IPS-18a (cell line): ENCODE results near the gene ZPLD1.

Experiments
- H3K27ac ChIP-seq: one replicate; pipeline ENCODE4 v1.5.1; 2013; ENCODE audit warnings: low read length
- H3K27me3 ChIP-seq: one replicate; pipeline ENCODE4 v1.6.1; 2013; ENCODE audit warnings: mild to moderate bottlenecking, low read length; ENCODE audit not compliant: control insufficient read depth, insufficient read depth
- H3K36me3 ChIP-seq: one replicate; pipeline ENCODE4 v1.6.1; 2013; ENCODE audit warnings: low read depth, low read length; ENCODE audit not compliant: control insufficient read depth
- H3K4me1 ChIP-seq: one replicate; pipeline ENCODE4 v1.6.1; 2013; ENCODE audit warnings: low read depth, low read length; ENCODE audit not compliant: control insufficient read depth
- H3K4me3 ChIP-seq: one replicate; pipeline ENCODE4 v1.5.1; 2013; ENCODE audit warnings: low read length
- H3K9ac ChIP-seq: one replicate; pipeline ENCODE4 v1.6.1; 2013; ENCODE audit warnings: mild to moderate bottlenecking, low read length, moderate library complexity
- H3K9me3 ChIP-seq: one replicate; pipeline ENCODE4 v1.6.1; 2013; ENCODE audit warnings: low read depth, low read length; ENCODE audit not compliant: control insufficient read depth

ZPLD1 gene

GRCh38 chr3:102441832-102442231, 7.0 kb downstream of the ZPLD1 start:
- H3K27me3 ChIP-seq = peaks cover 13% of the 10 kb centered on the region
- H3K36me3 ChIP-seq = no peaks in the 10 kb centered on the region
- H3K9ac ChIP-seq = no peak overlapping the region
- no peak overlapping the region for H3K27ac ChIP-seq
- no peak overlapping the region for H3K4me3 ChIP-seq
- H3K4me1 ChIP-seq = no peaks in the 10 kb centered on the region
- no peaks in the 10 kb centered on the region for H3K9me3 ChIP-seq

- no peaks in the 10 kb centered on the region for H3K4me1 ChIP-seq
- no peak overlapping the region for H3K27ac ChIP-seq
- no peak overlapping the region for H3K9ac ChIP-seq
- H3K9me3 ChIP-seq = no peaks in the 10 kb centered on the region
- H3K4me3 ChIP-seq = no peak overlapping the region
- H3K36me3 ChIP-seq = no peaks in the 10 kb centered on the region
- H3K27me3 ChIP-seq = peaks cover 13% of the 10 kb centered on the region
Measured at GRCh38 chr3:102443021-102443420, 8.2 kb downstream of the ZPLD1 start.

GRCh38 chr3:102444101-102444500, 9.3 kb downstream of the ZPLD1 start:
- Histone ChIP-seq H3K4me3 (no peak overlapping the region), H3K36me3 (no peaks in the 10 kb centered on the region), H3K9ac (no peak overlapping the region)

DNA sequence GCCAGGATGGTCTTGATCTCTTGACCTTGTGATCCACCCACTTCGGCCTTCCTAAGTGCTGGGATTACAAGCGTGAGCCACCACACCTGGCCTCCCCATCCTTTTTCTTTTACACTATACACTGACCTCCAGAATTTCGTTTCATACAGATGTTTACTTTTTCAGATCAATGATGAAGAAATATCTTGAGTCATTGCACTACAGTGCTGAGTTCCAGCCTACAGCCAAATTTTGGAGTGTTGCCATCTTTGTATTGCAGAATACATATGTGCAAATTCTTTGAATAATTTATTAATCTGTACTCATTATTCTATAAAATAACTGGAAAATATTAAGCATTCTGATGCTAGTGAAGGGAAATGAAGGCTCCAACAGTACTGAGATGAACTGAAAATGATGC, 12.5 kb downstream of the ZPLD1 start:
- Histone ChIP-seq H3K36me3 (no peaks in the 10 kb centered on the region), H3K4me3 (no peak overlapping the region), H3K4me1 (no peaks in the 10 kb centered on the region), H3K9ac (no peak overlapping the region), H3K27me3 (no peaks in the 10 kb centered on the region), H3K27ac (no peak overlapping the region), H3K9me3 (no peaks in the 10 kb centered on the region)

More at GRCh38 chr3:102444101-102444500, 9.3 kb downstream of the ZPLD1 start:
- H3K27me3 ChIP-seq = peaks cover 13% of the 10 kb centered on the region
- H3K4me1 ChIP-seq = no peaks in the 10 kb centered on the region
- no peaks in the 10 kb centered on the region for H3K9me3 ChIP-seq
- H3K27ac ChIP-seq = no peak overlapping the region

DNA sequence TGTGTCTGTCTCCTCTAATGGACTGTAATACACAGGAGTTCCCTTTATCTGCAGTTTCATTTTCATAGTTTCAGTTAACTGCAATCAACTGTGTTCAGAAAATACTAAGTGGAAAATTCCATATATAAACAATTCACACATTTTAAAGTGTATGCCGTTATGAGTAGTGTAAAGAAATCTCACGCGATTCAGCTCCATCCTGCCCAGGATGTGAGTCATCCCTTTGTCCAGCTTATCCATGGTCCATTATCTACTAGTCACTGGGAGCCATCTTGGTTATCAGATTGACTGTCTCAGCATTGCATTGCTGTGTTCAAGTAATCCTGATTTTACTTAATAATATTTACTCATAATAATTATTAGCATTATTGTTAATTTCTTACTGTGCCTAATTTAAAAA, 14.5 kb downstream of the ZPLD1 start:
- Histone ChIP-seq H3K4me1 (no peaks in the 10 kb centered on the region), H3K27me3 (no peaks in the 10 kb centered on the region), H3K27ac (no peak overlapping the region), H3K9me3 (no peaks in the 10 kb centered on the region), H3K36me3 (no peaks in the 10 kb centered on the region), H3K4me3 (no peak overlapping the region), H3K9ac (no peak overlapping the region)

GRCh38 chr3:102449930-102450329, 15.1 kb downstream of the ZPLD1 start:
- Histone ChIP-seq H3K9me3 (no peaks in the 10 kb centered on the region), H3K27me3 (no peaks in the 10 kb centered on the region), H3K9ac (no peak overlapping the region), H3K4me3 (no peak overlapping the region), H3K36me3 (no peaks in the 10 kb centered on the region), H3K27ac (no peak overlapping the region), H3K4me1 (no peaks in the 10 kb centered on the region)

DNA sequence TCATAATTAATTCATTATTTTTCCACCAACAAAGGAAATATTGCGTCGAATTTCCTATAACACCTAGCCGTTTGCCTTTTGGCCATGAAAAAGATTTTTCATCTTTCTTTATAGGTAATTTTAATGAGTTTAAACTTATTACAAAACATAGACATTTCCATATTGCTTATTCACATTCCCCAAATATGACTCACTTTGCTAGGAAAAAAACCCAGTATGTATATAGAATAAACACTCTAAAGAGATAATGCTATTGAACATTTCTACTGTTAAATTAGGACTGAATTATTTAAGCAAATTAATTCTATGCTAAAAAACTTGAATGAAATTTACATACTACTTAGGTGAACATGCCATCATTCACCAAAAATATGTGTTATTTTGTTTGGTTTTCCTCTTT, 16.2 kb downstream of the ZPLD1 start:
- no peaks in the 10 kb centered on the region for H3K4me1 ChIP-seq
- H3K4me3 ChIP-seq = no peak overlapping the region
- no peaks in the 10 kb centered on the region for H3K9me3 ChIP-seq
- H3K27ac ChIP-seq = no peak overlapping the region
- H3K36me3 ChIP-seq = no peaks in the 10 kb centered on the region
- H3K9ac ChIP-seq = no peak overlapping the region
- no peaks in the 10 kb centered on the region for H3K27me3 ChIP-seq

- Histone ChIP-seq H3K27ac (no peak overlapping the region), H3K4me1 (no peaks in the 10 kb centered on the region), H3K9me3 (no peaks in the 10 kb centered on the region), H3K9ac (no peak overlapping the region), H3K27me3 (no peaks in the 10 kb centered on the region), H3K36me3 (no peaks in the 10 kb centered on the region), H3K4me3 (no peak overlapping the region)
Measured at GRCh38 chr3:102451543-102451942, 16.7 kb downstream of the ZPLD1 start.

DNA sequence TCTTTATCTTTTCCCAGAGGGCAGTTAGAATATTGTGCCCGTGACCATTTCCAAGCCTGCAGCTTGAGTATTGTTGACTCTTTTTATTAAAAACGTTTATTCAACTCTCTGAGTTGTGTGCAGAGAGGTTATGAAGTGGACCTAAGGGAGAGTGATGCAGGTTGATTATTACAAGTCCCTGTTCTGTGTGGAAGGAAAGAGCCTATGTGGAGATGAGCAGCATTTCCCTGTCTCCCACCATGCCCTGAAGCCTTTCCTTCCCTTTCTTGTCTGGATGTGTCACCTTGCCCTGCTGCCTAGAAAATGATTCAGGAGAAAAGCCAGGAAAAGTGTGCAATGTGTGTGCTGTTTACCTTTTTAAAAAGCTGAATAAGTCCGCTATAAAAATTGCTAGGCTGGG, 19.4 kb downstream of the ZPLD1 start:
- H3K4me3 ChIP-seq = no peak overlapping the region
- no peaks in the 10 kb centered on the region for H3K9me3 ChIP-seq
- no peak overlapping the region for H3K9ac ChIP-seq
- no peak overlapping the region for H3K27ac ChIP-seq
- no peaks in the 10 kb centered on the region for H3K36me3 ChIP-seq
- no peaks in the 10 kb centered on the region for H3K27me3 ChIP-seq
- H3K4me1 ChIP-seq = no peaks in the 10 kb centered on the region

DNA sequence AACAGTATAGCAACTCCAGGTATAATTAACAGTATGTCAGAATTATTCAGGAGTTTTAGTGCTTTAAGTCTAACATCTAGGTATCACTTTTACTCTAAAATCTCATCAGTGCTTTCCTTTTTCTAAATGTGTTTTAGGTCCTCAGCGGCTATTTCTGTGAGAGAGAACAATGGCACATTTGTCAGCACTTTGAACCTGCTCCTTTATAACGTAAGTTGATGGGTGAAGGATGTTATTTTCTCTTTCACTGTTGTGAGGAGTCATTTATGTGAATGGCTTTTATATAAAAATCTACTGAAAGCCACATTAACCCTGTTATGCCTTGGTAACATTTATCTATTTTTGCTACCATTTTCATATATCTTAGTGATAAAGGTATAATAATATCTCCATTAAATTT, 22.8 kb downstream of the ZPLD1 start:
- Histone ChIP-seq H3K9ac (no peak overlapping the region), H3K27me3 (no peaks in the 10 kb centered on the region), H3K9me3 (no peaks in the 10 kb centered on the region)

DNA sequence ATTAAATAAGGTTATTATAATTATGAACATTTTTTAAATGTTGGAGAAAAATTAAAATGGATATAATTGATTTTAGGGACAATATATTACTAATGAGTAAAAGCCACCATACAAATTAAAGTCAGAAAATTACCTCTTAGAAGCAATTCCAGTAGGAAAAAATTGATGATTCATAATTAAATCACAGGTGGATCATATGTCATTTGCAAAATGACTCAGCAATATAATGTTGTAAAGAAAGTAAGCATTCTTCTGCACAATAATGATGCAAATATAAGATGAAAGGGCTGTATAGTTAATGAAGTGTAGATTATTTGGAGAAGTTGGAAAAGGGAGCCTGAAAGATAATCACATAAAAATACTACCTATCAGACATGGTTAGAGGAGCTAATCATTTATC, 25.8 kb downstream of the ZPLD1 start:
- no peaks in the 10 kb centered on the region for H3K9me3 ChIP-seq
- no peaks in the 10 kb centered on the region for H3K27me3 ChIP-seq
- H3K27ac ChIP-seq = no peak overlapping the region
- no peak overlapping the region for H3K4me3 ChIP-seq
- no peaks in the 10 kb centered on the region for H3K36me3 ChIP-seq
- no peak overlapping the region for H3K9ac ChIP-seq
- H3K4me1 ChIP-seq = no peaks in the 10 kb centered on the region

More for the DNA sequence above, 22.8 kb downstream of the ZPLD1 start:
- Histone ChIP-seq H3K4me3 (no peak overlapping the region), H3K4me1 (no peaks in the 10 kb centered on the region), H3K36me3 (no peaks in the 10 kb centered on the region), H3K27ac (no peak overlapping the region)

DNA sequence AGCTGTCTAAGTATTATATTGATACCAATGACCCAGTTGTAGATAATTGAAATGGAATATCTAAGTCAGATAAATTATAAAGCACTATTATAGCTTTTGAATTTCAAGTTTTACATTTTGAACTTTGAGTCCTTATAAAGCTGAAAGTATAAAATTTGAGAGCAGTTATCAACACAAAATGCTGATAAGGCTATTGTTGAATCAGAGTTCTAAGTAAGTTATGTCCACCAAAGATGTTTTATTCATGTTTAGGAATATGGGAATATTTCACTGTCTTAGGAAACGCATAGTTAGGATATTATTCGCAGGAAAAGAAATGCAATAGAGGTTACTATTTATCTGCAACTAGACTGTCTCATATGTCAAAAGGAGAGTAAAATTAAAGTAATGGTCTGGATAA, 29.4 kb downstream of the ZPLD1 start:
- H3K4me3 ChIP-seq = no peak overlapping the region
- no peaks in the 10 kb centered on the region for H3K36me3 ChIP-seq
- H3K27ac ChIP-seq = no peak overlapping the region
- no peak overlapping the region for H3K9ac ChIP-seq
- no peaks in the 10 kb centered on the region for H3K9me3 ChIP-seq
- H3K27me3 ChIP-seq = no peaks in the 10 kb centered on the region
- H3K4me1 ChIP-seq = no peaks in the 10 kb centered on the region
